Stomach (tissue), 4 donors: ENCODE data around the gene TRIP4.

Source experiments
- EP300 ChIP-seq: sonication (generic); formaldehyde crosslinking; IDR thresholded peaks from one replicate; pipeline ENCODE4 v1.6.1; 2017; ENCODE audit warnings: antibody characterized with exemption
- POLR2A ChIP-seq, 4 donors: fragments of 450-650 bp; IDR thresholded peaks; one replicate each; pipeline ENCODE4 v1.6.1; 2016; ENCODE audit warnings: antibody characterized with exemption in 4 of 4, control low read depth in 2 of 4, mild to moderate bottlenecking in 1 of 4, moderate library complexity in 1 of 4
- POLR2AphosphoS5 ChIP-seq, 3 donors: sonication (generic); formaldehyde crosslinking; IDR thresholded peaks; one replicate each; pipeline ENCODE4 v1.6.1; 2016; ENCODE audit warnings: antibody characterized with exemption in 3 of 3
- TF ChIP-seq, protein P1 (sequence below), 7 experiments: fragments of 450-650 bp in 4 of 7; fragments of 200-600 bp in 3 of 7; sonication (generic) in 3 of 7; IDR thresholded peaks; one replicate each; pipeline ENCODE4 v1.5.1; 2016 to 2019; ENCODE audit warnings: antibody characterized with exemption in 7 of 7, control low read depth in 2 of 7, mild to moderate bottlenecking in 1 of 7

DNA sequence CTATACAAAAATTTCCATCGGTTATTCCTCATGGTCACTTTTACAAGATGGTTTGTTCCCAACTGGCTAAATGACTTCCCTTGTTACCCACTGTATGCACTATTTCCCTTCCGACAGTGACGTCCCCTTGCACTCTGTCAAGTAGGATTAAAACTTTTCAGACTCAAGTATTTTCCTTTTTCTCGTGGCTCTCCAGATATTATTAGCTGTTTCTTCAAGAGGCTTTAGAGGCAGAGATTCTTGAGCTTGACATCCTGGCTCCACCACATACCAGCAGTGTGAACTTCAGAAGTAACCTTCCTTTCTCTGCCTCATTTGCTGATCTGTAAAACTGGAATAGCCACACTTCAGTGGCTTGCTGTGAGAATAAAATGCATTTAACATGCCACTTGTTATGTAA is 45.7 kb upstream of the TRIP4 start:
- TF ChIP-seq, protein P1, sequence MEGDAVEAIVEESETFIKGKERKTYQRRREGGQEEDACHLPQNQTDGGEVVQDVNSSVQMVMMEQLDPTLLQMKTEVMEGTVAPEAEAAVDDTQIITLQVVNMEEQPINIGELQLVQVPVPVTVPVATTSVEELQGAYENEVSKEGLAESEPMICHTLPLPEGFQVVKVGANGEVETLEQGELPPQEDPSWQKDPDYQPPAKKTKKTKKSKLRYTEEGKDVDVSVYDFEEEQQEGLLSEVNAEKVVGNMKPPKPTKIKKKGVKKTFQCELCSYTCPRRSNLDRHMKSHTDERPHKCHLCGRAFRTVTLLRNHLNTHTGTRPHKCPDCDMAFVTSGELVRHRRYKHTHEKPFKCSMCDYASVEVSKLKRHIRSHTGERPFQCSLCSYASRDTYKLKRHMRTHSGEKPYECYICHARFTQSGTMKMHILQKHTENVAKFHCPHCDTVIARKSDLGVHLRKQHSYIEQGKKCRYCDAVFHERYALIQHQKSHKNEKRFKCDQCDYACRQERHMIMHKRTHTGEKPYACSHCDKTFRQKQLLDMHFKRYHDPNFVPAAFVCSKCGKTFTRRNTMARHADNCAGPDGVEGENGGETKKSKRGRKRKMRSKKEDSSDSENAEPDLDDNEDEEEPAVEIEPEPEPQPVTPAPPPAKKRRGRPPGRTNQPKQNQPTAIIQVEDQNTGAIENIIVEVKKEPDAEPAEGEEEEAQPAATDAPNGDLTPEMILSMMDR (IDR thresholded peaks at IDR 0.05): no peak
- TF ChIP-seq POLR2AphosphoS5 (IDR thresholded peaks at IDR 0.05): no peak
- no peak for TF ChIP-seq EP300
- no peak for TF ChIP-seq POLR2A (IDR thresholded peaks at IDR 0.05)
